Osteoblast (primary cell): ENCODE measurements around the gene YWHAB. TPM values are rescaled to one million over a fixed set of nuclear protein-coding genes. Genes with fewer than 3 reads are reported as not detected.

Experiments
- DNase-seq: peaks from one replicate; pipeline ENCODE4 v3.0.0; 2011; ENCODE audit warnings: low spot score, mixed read lengths; ENCODE audit not compliant: insufficient read length; ENCODE audit errors: missing footprints
- H2AFZ ChIP-seq: 2 replicates; pipeline ENCODE4 v1.6.0; 2011; ENCODE audit warnings: mild to moderate bottlenecking, low read length
- H3K27ac ChIP-seq: 2 replicates; pipeline ENCODE4 v1.5.1; 2011; ENCODE audit warnings: mild to moderate bottlenecking, low read depth, low read length, moderate library complexity
- H3K27me3 ChIP-seq: 2 replicates; pipeline ENCODE4 v1.6.0; 2012; ENCODE audit warnings: mild to moderate bottlenecking, control low read depth, inconsistent platforms, low read length, moderate library complexity; ENCODE audit not compliant: insufficient read depth
- H3K36me3 ChIP-seq: 2 replicates; pipeline ENCODE4 v1.5.1; 2011; ENCODE audit warnings: mild to moderate bottlenecking, low read length, control low read depth, moderate library complexity; ENCODE audit not compliant: insufficient read depth
- H3K4me1 ChIP-seq: 2 replicates; pipeline ENCODE4 v1.5.1; 2011; ENCODE audit warnings: mild to moderate bottlenecking, low read length, control low read depth, moderate library complexity; ENCODE audit not compliant: insufficient read depth
- H3K4me2 ChIP-seq: 2 replicates; pipeline ENCODE4 v1.6.0; 2011; ENCODE audit warnings: mild to moderate bottlenecking, low read length; ENCODE audit not compliant: insufficient read depth
- H3K4me3 ChIP-seq: fragments of 200-600 bp; sonication (generic); 3 replicates; pipeline ENCODE4 v1.5.1; 2012; ENCODE audit warnings: mild to moderate bottlenecking, low read length, inconsistent platforms; ENCODE audit not compliant: insufficient read depth
- H3K79me2 ChIP-seq: 2 replicates; pipeline ENCODE4 v1.6.0; 2012; ENCODE audit warnings: mild to moderate bottlenecking, low read length, control low read depth, inconsistent platforms; ENCODE audit not compliant: insufficient read depth
- H3K9me3 ChIP-seq: 2 replicates; pipeline ENCODE4 v1.5.1; 2011; ENCODE audit warnings: low read depth, low read length, control low read depth
- H4K20me1 ChIP-seq: 2 replicates; pipeline ENCODE4 v1.6.0; 2012; ENCODE audit warnings: mild to moderate bottlenecking, low read length, control low read depth; ENCODE audit not compliant: insufficient read depth
- CTCF ChIP-seq: IDR thresholded peaks from 2 replicates; pipeline ENCODE4 v1.5.1; 2011; ENCODE audit warnings: mild to moderate bottlenecking, low read depth, low read length, moderate library complexity; ENCODE audit errors: extremely low read depth
- total RNA-seq: library from RNA; depleted of rRNA; stranded (reverse); fragments of >200 nt; gene quantifications from 2 replicates; pipeline ENCODE4 v1.2.3, GENCODE V29; 2012

The YWHAB gene
- total RNA-seq, 1 donor = 121 TPM

- Histone ChIP-seq H3K36me3 (peaks cover 78% of the 10 kb centered on the region), H3K27me3 (no peaks in the 10 kb centered on the region), H2AFZ (no peak overlapping the region), H3K9me3 (no peaks in the 10 kb centered on the region), H3K4me2 (no peak overlapping the region), H3K27ac (no peak overlapping the region), H3K4me3 (no peak overlapping the region), H3K79me2 (peaks cover 5% of the 10 kb centered on the region), H3K4me1 (peaks cover 8% of the 10 kb centered on the region), H4K20me1 (no peaks in the 10 kb centered on the region)
- no peak for TF ChIP-seq CTCF
- DNase-seq = no peak
Observed at GRCh38 chr20:44942264-44942973, 56.9 kb downstream of the YWHAB start.

GRCh38 chr20:44943828-44944227, 58.3 kb downstream of the YWHAB start:
- Histone ChIP-seq H3K36me3 (peaks cover 91% of the 10 kb centered on the region), H4K20me1 (no peaks in the 10 kb centered on the region), H2AFZ (no peak overlapping the region), H3K4me2 (no peak overlapping the region), H3K79me2 (peaks cover 5% of the 10 kb centered on the region), H3K9me3 (no peaks in the 10 kb centered on the region), H3K4me1 (peaks cover 2% of the 10 kb centered on the region), H3K27me3 (no peaks in the 10 kb centered on the region), H3K27ac (no peak overlapping the region), H3K4me3 (no peak overlapping the region)
- no peak for TF ChIP-seq CTCF
- no peak for DNase-seq

GRCh38 chr20:44945261-44945660, 59.8 kb downstream of the YWHAB start:
- no peaks in the 10 kb centered on the region for H4K20me1 ChIP-seq
- peaks cover 6% of the 10 kb centered on the region for H3K79me2 ChIP-seq
- no peaks in the 10 kb centered on the region for H3K4me1 ChIP-seq
- peaks cover 96% of the 10 kb centered on the region for H3K36me3 ChIP-seq
- H2AFZ ChIP-seq = no peak overlapping the region
- no peak for TF ChIP-seq CTCF
- H3K27me3 ChIP-seq = no peaks in the 10 kb centered on the region
- no peak for DNase-seq
- H3K4me3 ChIP-seq = no peak overlapping the region
- H3K27ac ChIP-seq = no peak overlapping the region
- no peak overlapping the region for H3K4me2 ChIP-seq
- no peaks in the 10 kb centered on the region for H3K9me3 ChIP-seq

GRCh38 chr20:44946271-44946852, 60.9 kb downstream of the YWHAB start:
- no peak overlapping the region for H3K4me2 ChIP-seq
- peaks cover 12% of the 10 kb centered on the region for H3K79me2 ChIP-seq
- H3K4me3 ChIP-seq = no peak overlapping the region
- no peaks in the 10 kb centered on the region for H4K20me1 ChIP-seq
- no peak for TF ChIP-seq CTCF
- H3K9me3 ChIP-seq = no peaks in the 10 kb centered on the region
- no peak overlapping the region for H2AFZ ChIP-seq
- no peak for DNase-seq
- H3K4me1 ChIP-seq = no peaks in the 10 kb centered on the region
- no peak overlapping the region for H3K27ac ChIP-seq
- no peaks in the 10 kb centered on the region for H3K27me3 ChIP-seq
- peaks cover 97% of the 10 kb centered on the region for H3K36me3 ChIP-seq
